GM21717 (cell line): ENCODE data around the gene KCNH6.

ENCODE experiments used
- ATAC-seq: cut with Tn5 transposase; IDR thresholded peaks from one replicate; pipeline ENCODE4 v1.9.1; 2021; ENCODE audit warnings: mild to moderate bottlenecking, moderate library complexity; ENCODE audit not compliant: unreplicated experiment

Gene KCNH6

DNA sequence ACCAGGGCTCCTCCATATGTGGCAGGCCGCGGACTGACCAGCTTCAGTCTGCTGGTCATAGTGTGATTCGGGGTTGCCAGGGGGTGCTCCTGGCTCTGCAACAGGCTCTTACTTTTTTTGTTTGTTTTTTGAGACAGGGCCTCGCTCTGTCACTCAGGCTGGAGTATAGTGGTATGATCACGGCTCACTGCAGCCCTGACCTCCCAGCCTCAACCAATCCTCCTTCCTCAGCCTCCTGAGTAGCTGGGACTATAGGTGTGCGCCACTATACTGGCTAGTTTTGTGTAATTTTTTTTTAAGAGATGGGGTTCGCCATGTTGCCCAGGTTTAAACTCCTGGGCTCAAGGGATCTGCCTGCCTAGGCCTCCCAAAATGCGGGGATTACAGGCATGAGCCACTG is 11.8 kb upstream of the KCNH6 start:
- ATAC-seq = no peak

- ATAC-seq = no peak
Measured at GRCh38 chr17:63512388-63512787, 10.8 kb upstream of the KCNH6 start.

GRCh38 chr17:63512896-63513644 is 10.1 kb upstream of the KCNH6 start:
- ATAC-seq = no peak

DNA sequence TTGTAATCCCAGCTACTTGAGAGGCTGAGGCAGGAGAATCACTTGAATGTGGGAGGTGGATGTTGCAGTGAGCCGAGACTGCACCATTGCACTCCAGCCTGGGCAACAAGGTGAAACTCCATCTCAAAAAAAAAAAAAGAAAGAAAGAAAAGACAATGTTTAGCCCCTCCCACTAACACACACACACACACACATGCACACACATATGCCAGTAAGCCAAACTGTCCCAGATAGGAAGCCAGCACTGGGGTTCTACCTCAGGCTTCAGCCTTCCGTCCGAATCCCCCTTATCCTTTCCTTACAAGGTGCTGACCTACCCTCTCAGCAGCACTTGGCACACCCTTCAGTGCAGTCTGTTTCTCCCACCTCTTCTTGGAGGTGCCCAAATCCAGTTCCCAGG is 8.7 kb upstream of the KCNH6 start:
- ATAC-seq = peak; percentile 5

DNA sequence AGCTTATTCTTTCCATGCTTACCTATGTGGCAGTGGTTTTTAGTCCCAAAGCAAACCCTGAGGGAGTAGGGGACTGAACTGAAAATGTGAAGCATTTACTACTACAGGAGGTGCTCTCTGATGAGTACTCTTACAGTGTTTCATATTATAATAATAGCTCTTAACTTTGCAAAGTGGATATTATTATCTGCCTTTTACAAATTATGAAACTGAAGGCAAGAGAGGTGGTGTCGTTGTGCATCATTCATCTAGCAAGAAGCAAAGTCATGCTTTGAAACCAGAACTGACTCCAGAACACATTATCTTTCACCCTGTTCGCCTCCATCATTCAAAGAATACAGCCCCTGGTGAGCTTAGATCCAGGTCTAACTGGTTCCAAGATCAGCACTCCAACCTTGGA is 8.2 kb upstream of the KCNH6 start:
- peak; percentile 61 for ATAC-seq

DNA sequence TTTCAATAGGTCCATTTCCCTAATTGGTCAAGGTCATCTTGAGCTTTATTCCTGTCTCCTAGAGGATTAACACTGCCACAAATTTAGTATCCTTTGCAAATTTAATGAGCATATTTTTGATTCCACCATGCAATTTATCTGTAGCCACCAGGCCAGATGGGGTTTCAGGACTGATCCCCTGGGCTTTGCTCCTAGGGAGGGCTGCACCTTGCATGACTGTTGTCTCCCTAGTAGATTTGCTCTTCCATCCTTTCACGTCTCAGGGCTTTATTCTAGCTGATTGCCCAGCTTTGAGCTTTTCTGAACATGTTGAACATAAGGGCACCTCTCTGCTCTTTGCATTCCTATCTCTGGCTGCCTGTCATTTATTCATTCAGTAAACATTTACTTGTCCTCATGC is 7.7 kb upstream of the KCNH6 start:
- ATAC-seq = no peak

DNA sequence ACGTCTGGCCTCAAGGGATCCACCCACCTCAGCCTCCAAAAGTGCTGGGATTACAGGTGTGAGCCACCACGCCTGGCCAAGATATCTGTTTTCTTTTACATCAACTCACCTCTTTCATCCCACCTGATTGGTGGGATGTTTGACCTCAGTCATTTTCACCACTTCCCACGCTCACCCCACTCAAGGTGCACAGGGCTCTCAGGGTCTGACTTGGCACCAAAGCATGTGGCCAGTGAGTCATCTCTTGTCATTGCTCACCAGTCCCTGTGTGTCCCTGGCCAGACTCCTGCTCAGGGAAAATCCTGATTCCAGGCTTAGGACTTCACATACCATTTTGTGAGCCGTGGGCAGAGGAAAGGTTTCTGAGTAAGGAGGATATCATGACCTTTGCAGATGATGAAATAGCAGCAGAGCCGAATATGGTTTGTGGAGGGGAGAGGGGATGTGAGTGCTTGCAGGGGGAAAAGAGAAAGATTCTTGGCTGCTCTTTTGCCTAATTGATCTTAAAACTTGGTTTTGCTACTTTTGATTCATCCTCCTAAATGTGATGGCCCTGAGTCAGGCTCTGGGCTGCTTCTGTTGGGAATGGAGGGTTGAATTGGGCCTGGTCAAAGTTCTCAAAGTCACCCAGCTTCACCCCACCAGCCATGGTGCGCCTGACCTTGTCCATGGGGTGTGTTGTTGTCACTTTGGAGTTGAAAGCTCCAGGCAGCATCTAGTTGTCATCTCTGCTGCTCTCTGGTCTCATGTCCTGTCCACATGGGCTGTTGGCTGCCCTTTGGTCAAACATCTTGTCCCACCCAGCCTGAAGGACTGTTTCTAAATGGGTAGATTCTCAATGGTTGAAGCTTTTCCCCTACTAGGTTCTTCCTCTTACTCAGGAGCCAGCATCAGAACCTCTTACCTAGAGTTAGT is 6.0 kb upstream of the KCNH6 start:
- ATAC-seq = no peak

GRCh38 chr17:63517825-63518534 is 5.2 kb upstream of the KCNH6 start:
- ATAC-seq = no peak

DNA sequence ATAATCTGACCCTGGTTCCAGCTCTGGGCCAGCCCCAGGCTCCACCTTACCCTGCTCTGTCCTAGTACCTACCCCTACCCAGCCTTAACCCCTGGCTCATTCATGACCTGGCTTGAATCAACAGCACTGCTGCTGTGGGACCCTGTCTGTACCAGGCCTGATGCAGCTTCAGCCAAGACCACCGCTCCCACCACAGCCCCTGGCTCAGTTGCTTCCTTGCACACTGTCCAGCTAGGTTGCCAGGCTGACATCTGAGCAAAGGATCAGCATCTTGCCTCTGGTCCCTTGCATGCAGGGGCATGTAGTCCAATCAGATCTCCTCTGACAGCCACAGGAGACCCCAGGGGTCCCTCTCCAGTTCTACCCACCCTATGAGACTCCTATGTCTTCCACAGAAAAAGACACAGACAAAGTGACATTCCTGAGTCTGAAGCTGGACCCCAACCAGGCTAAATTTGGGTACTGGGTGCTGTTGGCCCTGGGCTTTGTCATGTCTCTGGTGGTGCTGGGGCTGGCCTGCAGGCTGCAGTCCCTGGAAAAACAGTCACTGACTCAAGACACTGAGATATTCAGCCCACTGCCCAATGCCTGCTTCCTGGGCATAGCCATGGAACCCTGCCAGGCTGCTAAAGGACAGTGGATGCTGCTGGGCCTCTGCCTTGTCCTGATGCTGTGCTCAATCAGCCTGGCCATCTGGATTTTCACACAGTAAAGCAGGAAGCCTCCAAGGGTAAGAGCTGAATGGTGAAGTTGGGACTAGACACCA is 3.9 kb upstream of the KCNH6 start:
- ATAC-seq = no peak

DNA sequence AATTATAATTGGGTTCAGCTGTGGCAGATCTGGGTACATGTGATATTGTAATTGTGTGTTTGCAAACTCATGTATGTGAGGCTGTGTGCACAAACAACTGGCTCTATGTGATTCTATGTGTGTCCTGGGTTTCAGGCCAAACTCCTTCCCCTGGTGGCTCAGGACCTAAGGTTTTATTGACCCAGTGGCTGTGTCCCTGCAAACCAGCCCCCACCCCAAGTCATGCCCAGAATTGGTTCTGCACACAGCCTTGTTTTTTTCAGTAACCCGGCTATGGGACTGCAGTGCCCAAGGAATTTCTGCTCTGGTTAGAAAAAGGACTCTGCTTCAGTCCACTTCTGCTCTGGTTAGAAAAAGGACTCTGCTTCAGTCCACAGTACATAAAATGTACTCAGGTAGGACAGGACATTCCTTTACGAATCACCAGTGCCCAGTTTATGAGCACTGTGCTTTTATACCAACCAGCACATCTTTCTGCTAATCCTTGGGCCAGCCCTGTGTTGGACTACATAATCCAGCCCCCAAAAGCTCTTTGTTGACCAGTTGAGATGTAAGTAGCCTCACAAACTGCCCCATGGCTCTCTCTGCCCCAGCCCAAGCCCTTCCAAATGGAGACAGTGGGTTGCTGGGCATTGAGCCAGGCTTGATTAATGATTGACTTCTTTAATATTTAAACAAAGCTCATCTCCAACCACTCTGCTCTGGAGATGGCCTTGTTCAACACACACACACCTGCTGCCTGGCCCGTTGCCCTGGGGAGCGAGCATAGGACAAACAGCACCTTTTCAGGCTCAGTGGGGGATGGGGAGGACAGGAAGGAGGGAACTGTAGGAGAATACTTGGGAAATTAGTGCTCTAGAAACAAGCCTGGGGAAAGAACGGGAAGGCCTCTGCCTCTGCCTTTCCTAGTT is 2.9 kb upstream of the KCNH6 start:
- no peak for ATAC-seq

- no peak for ATAC-seq
Measured at GRCh38 chr17:63524051-63524450, 893 bp downstream of the KCNH6 start.

DNA sequence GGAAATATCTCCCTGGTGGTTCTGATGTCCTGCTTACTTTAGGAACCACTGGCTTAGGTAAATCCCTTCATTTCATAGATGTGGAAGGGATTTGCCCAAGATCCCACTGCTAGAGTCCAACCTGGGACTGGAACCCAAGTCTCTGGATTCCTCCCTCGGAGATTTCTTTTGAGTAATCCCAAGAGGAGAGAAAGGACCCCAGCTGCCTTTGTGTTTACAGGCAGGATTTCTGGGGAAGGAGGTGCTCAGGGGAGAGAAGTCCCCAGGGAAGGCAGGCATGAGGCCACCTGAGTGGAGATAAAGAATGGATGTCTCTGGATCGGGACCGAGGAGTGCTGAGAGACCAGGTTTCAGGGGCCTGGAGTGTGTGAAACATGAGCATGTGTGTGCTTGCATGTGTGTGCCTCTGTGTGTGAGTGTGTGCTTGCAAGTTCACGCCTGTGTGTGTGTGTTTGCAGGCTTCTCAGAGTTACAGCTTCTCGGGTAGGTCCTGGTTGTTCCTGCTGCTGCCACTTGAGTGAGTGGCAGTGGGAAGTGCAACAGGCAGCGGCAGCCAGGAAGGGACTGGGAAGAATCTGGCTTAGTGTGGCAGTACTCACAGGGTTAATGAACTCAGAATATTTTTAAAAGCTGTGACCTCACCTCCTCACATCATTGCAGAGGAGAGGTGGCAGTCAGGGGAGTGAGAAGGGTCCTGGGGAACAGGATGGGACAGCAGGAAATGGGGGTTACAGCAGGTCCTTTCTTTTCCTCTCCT is 2.2 kb downstream of the KCNH6 start:
- no peak for ATAC-seq

- ATAC-seq = no peak
Measured at GRCh38 chr17:63526861-63527260, 3.7 kb downstream of the KCNH6 start.

- ATAC-seq = no peak
Measured at GRCh38 chr17:63528183-63528582, 5.0 kb downstream of the KCNH6 start.

DNA sequence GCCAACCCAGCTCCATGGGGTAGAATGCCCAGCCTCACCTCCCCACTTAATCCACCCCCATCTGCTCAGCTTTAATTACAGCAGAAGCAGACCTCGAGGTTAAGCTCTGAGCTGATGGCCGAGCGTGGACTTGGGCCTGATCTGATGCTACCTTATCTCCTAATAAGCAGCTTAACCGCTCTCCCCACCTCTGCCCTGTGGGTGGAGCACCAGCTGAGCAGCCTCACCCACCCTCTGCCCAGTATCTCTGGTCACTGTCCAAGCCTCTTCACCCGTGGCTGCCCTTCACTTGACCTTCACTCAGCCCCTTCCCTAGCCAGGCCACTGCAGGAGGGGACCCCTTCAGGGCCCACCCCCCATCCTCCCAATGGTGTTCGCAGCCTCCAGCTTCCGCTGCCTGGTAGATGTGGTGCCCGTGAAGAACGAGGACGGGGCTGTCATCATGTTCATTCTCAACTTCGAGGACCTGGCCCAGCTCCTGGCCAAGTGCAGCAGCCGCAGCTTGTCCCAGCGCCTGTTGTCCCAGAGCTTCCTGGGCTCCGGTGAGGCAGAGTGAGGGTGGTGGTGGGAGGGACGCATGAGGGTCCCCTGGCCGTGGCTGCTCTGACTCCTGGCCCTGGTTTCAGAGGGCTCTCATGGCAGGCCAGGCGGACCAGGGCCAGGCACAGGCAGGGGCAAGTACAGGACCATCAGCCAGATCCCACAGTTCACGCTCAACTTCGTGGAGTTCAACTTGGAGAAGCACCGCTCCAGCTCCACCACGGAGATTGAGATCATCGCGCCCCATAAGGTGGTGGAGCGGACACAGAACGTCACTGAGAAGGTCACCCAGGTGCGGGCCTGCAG is 6.8 kb downstream of the KCNH6 start:
- ATAC-seq = no peak

- no peak for ATAC-seq
Measured at GRCh38 chr17:63530557-63531021, 7.4 kb downstream of the KCNH6 start.

DNA sequence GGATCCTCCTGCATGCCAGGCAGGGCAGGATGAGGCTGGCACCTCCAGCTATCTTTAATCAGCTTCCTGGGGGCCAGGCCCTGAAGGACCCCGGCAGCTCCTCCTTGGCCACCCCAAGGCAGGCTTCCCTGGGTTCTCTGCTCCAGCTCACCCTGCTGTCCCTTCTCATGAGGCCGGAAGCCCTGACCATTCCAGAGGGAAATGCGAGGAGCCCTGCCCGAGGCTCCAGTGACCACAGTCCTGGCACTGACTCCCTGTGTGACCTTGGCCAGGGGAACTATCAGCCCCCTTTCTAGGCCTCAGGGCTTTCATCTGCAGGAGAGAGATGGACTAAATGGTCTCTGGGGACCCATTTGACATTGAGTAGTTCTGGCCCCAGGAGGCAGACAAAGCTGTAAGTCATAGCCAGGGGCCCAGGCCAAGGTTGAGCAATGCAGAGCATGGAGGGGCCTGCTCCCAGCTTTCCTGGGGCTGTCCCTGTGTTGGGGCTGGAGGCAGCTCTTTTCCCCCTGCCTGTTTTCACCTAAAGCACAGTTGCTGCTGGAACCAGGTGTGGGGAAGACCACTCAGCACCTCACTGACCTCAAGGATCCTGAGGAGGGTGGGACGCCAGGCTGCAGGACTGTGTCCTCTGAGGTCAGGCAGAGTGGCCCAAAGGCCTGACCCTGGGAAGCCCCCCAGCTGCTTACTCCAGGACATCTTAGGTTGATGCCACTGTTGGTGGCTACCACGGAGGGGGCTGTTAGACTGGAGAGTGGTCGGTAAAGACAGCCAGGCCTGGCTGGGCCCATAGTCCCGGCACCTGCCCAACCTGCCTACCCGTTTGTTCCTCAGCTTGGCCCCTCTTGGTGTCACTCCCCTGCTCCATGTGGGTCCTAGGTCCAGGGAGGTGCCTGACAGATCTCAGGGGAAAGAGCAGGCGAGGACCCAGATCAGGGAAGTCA is 8.1 kb downstream of the KCNH6 start:
- no peak for ATAC-seq
